ENCODE results near the gene G6PC1. TPM values are rescaled to one million over a fixed set of nuclear protein-coding genes. Genes with fewer than 3 reads are reported as not detected.

The G6PC1 gene
- total RNA-seq, 1 donor = not detected

Small RNAs within 50 kb of the gene (small RNA-seq; reads per million reads assigned to genes)
- gene RF00561 (not detected), gene RNU6-287P (not detected)

Other genes starting within 250 kb of the G6PC1 start
- gene TUBG2, start 241.5 kb upstream of the G6PC1 start, total RNA-seq (ENCODE audit: low replicate concordance) = 4.3 and 12.1 TPM in 2 replicates
- 15.5 and 15.6 TPM in 2 replicates for gene PLEKHH3, start 223.8 kb upstream of the G6PC1 start, total RNA-seq (ENCODE audit: low replicate concordance)
- 4.3 and 4.9 TPM in 2 replicates for gene CCR10, start 219.0 kb upstream of the G6PC1 start, total RNA-seq (ENCODE audit: low replicate concordance)
- gene CNTNAP1, start 218.3 kb upstream of the G6PC1 start, total RNA-seq (ENCODE audit: low replicate concordance) = 32.0 and 41.5 TPM in 2 replicates
- 26.7 and 31.4 TPM in 2 replicates for gene EZH1, start 155.8 kb upstream of the G6PC1 start, total RNA-seq (ENCODE audit: low replicate concordance)
- 0.27 and 4.8 TPM in 2 replicates for gene RAMP2, start 139.6 kb upstream of the G6PC1 start, total RNA-seq (ENCODE audit: low replicate concordance)
- 4.2 and 57.2 TPM in 2 replicates for gene VPS25, start 127.3 kb upstream of the G6PC1 start, total RNA-seq (ENCODE audit: low replicate concordance)
- gene WNK4, start 120.2 kb upstream of the G6PC1 start, total RNA-seq (ENCODE audit: low replicate concordance) = 0.45 and 3.5 TPM in 2 replicates
- 40.8 and 67.5 TPM in 2 replicates for gene COA3, start 102.1 kb upstream of the G6PC1 start, total RNA-seq (ENCODE audit: low replicate concordance)
- gene CNTD1, start 101.9 kb upstream of the G6PC1 start, total RNA-seq (ENCODE audit: low replicate concordance) = 0.54 TPM in 1 of 2 replicates, not detected in the other
- 72.6 and 99.3 TPM in 2 replicates for gene BECN1, start 76.5 kb upstream of the G6PC1 start, total RNA-seq (ENCODE audit: low replicate concordance)
- 86.3 and 101 TPM in 2 replicates for gene PSME3, start 67.4 kb upstream of the G6PC1 start, total RNA-seq (ENCODE audit: low replicate concordance)
- 0.25 and 0.72 TPM in 2 replicates for gene AOC2, start 56.2 kb upstream of the G6PC1 start, total RNA-seq (ENCODE audit: low replicate concordance)
- gene AOC3, start 49.6 kb upstream of the G6PC1 start, total RNA-seq (ENCODE audit: low replicate concordance) = under 0.01 and 0.08 TPM in 2 replicates
- gene AARSD1, start 63.7 kb downstream of the G6PC1 start, total RNA-seq (ENCODE audit: low replicate concordance) = 18.9 and 20.0 TPM in 2 replicates
- gene PTGES3L, start 79.3 kb downstream of the G6PC1 start, total RNA-seq (ENCODE audit: low replicate concordance) = 0.18 and 0.65 TPM in 2 replicates
- 7.7 and 12.1 TPM in 2 replicates for gene RUNDC1, start 79.8 kb downstream of the G6PC1 start, total RNA-seq (ENCODE audit: low replicate concordance)
- 336 and 1,876 TPM in 2 replicates for gene RPL27, start 97.6 kb downstream of the G6PC1 start, total RNA-seq (ENCODE audit: low replicate concordance)
- 34.7 and 43.0 TPM in 2 replicates for gene IFI35, start 106.0 kb downstream of the G6PC1 start, total RNA-seq (ENCODE audit: low replicate concordance)
- gene VAT1, start 121.6 kb downstream of the G6PC1 start, total RNA-seq (ENCODE audit: low replicate concordance) = 435 and 461 TPM in 2 replicates
- 0.45 and 0.98 TPM in 2 replicates for gene RND2, start 124.4 kb downstream of the G6PC1 start, total RNA-seq (ENCODE audit: low replicate concordance)
- 13.0 and 44.6 TPM in 2 replicates for gene BRCA1, start 224.6 kb downstream of the G6PC1 start, total RNA-seq (ENCODE audit: low replicate concordance)